HEK293 (cell line): ENCODE measurements around the gene PFKFB1.

Source experiments
- CTCF ChIA-PET: fragments of 350-600 bp; formaldehyde crosslinking; extraction: SDS; loops from one replicate; lab custom pipeline; 2021; ENCODE audit warnings: antibody characterized with exemption; lab: Yijun Ruan, JAX
- POLR2A ChIA-PET: fragments of 300-600 bp; formaldehyde crosslinking; extraction: SDS; loops from one replicate; lab custom pipeline; 2020; ENCODE audit warnings: antibody characterized with exemption, inconsistent platforms; lab: Yijun Ruan, JAX
- H3K27ac ChIP-seq: fragments of 200-500 bp; sonication (Bioruptor generic); 2 replicates; pipeline ENCODE4 v1.5.1; 2014; ENCODE audit warnings: low read depth, low read length, control low read depth, inconsistent platforms; ENCODE audit errors: extremely low read depth
- H3K36me3 ChIP-seq, 2 experiments: fragments of 200-500 bp in 1 of 2; sonication (Bioruptor generic) in 1 of 2; 1 replicate in 1 of 2; 2 replicates in 1 of 2; pipeline ENCODE4 v1.5.1; 2014 to 2017; ENCODE audit warnings: inconsistent platforms in 2 of 2, low read length in 2 of 2; ENCODE audit not compliant: control insufficient read depth in 2 of 2, insufficient read depth in 1 of 2
- H3K4me1 ChIP-seq: fragments of 200-500 bp; sonication (Bioruptor generic); 2 replicates; pipeline ENCODE4 v1.5.1; 2014; ENCODE audit warnings: mild to moderate bottlenecking, low read length, inconsistent platforms; ENCODE audit not compliant: control insufficient read depth, insufficient read depth
- H3K4me3 ChIP-seq: 2 replicates; pipeline ENCODE4 v1.5.1; 2011; ENCODE audit warnings: low read depth, mild to moderate bottlenecking, control low read depth, low read length, moderate library complexity
- H3K9me3 ChIP-seq: fragments of 200-500 bp; sonication (Bioruptor generic); 2 replicates; pipeline ENCODE4 v1.5.1; 2014; ENCODE audit warnings: low read depth, low read length, inconsistent platforms; ENCODE audit not compliant: control insufficient read depth, insufficient read depth
- BCL11B ChIP-seq: fragments of 450-650 bp; formaldehyde crosslinking; IDR thresholded peaks from 2 replicates; pipeline ENCODE4 v1.5.1; 2016; ENCODE audit warnings: low read depth, missing biosample characterization, missing genetic modification characterization
- GLI2 ChIP-seq: fragments of 450-650 bp; formaldehyde crosslinking; IDR thresholded peaks from 2 replicates; pipeline ENCODE4; 2017; ENCODE audit warnings: missing biosample characterization, missing genetic modification characterization, low read depth, borderline replicate concordance
- HOXD13 ChIP-seq: sonication (generic); formaldehyde crosslinking; IDR thresholded peaks from 2 replicates; pipeline ENCODE4 v1.8.0; 2022; ENCODE audit warnings: missing genetic modification reagents, borderline replicate concordance
- PRDM1 ChIP-seq: fragments of 450-650 bp; formaldehyde crosslinking; IDR thresholded peaks from 2 replicates; pipeline ENCODE4; 2016; ENCODE audit warnings: missing biosample characterization, missing genetic modification characterization
- TCF7L2 ChIP-seq: IDR thresholded peaks from 2 replicates; pipeline ENCODE4 v1.6.1; 2011; ENCODE audit warnings: low read depth, mild to moderate bottlenecking, inconsistent platforms, low read length, moderate library complexity, borderline replicate concordance
- YY1 ChIP-seq: fragments of 450-650 bp; formaldehyde crosslinking; IDR thresholded peaks from 2 replicates; pipeline ENCODE4 v1.5.1; 2018; ENCODE audit warnings: missing biosample characterization, missing genetic modification characterization
- ZBTB7A ChIP-seq: fragments of 450-650 bp; formaldehyde crosslinking; IDR thresholded peaks from 2 replicates; pipeline ENCODE4 v1.5.1; 2016; ENCODE audit warnings: low read depth, missing biosample characterization, missing genetic modification characterization
- ZNF121 ChIP-seq: fragments of 450-650 bp; formaldehyde crosslinking; IDR thresholded peaks from 2 replicates; pipeline ENCODE4 v1.5.1; 2016; ENCODE audit warnings: missing biosample characterization, missing genetic modification characterization
- ZNF155 ChIP-seq: fragments of 450-650 bp; formaldehyde crosslinking; IDR thresholded peaks from 2 replicates; pipeline ENCODE4 v1.5.1; 2016; ENCODE audit warnings: missing biosample characterization, missing genetic modification characterization
- ZNF221 ChIP-seq: fragments of 450-650 bp; formaldehyde crosslinking; IDR thresholded peaks from 2 replicates; pipeline ENCODE4 v1.5.1; 2017; ENCODE audit warnings: missing biosample characterization, missing genetic modification characterization, borderline replicate concordance
- ZNF239 ChIP-seq: fragments of 450-650 bp; formaldehyde crosslinking; IDR thresholded peaks from 2 replicates; pipeline ENCODE4 v1.5.1; 2016; ENCODE audit warnings: missing biosample characterization, missing genetic modification characterization
- ZNF426 ChIP-seq: fragments of 450-650 bp; formaldehyde crosslinking; IDR thresholded peaks from 2 replicates; pipeline ENCODE4 v1.5.1; 2017; ENCODE audit warnings: missing biosample characterization, missing genetic modification characterization, mild to moderate bottlenecking, inconsistent platforms, moderate library complexity
- ZNF558 ChIP-seq: fragments of 450-650 bp; formaldehyde crosslinking; IDR thresholded peaks from 2 replicates; pipeline ENCODE4 v1.5.1; 2016; ENCODE audit warnings: missing biosample characterization, missing genetic modification characterization
- ZNF560 ChIP-seq: fragments of 450-650 bp; formaldehyde crosslinking; IDR thresholded peaks from 2 replicates; pipeline ENCODE4 v1.5.1; 2017; ENCODE audit warnings: missing biosample characterization, missing genetic modification characterization, borderline replicate concordance
- ZNF596 ChIP-seq: fragments of 450-650 bp; IDR thresholded peaks from 2 replicates; pipeline ENCODE4 v1.5.0; 2018; ENCODE audit warnings: missing biosample characterization, mild to moderate bottlenecking, missing genetic modification characterization, moderate library complexity
- ZNF610 ChIP-seq: fragments of 450-650 bp; formaldehyde crosslinking; IDR thresholded peaks from 2 replicates; pipeline ENCODE4 v1.5.1; 2016; ENCODE audit warnings: missing biosample characterization, missing genetic modification characterization, borderline replicate concordance
- ZNF626 ChIP-seq: fragments of 450-650 bp; sonication (Bioruptor Pico); formaldehyde crosslinking; IDR thresholded peaks from 2 replicates; pipeline ENCODE4 v1.5.1; 2018; ENCODE audit warnings: missing biosample characterization, missing genetic modification characterization, inconsistent platforms
- ZNF660 ChIP-seq: fragments of 450-650 bp; IDR thresholded peaks from 2 replicates; pipeline ENCODE4 v1.5.1; 2018; ENCODE audit warnings: missing biosample characterization, mild to moderate bottlenecking, missing genetic modification characterization
- ZNF777 ChIP-seq: fragments of 450-650 bp; formaldehyde crosslinking; IDR thresholded peaks from 2 replicates; pipeline ENCODE4 v1.5.1; 2017; ENCODE audit warnings: missing biosample characterization, missing genetic modification characterization, borderline replicate concordance
- TF ChIP-seq, protein P1 (sequence below): fragments of 450-650 bp; formaldehyde crosslinking; IDR thresholded peaks from 2 replicates; pipeline ENCODE4 v1.5.1; 2016; ENCODE audit warnings: missing biosample characterization, missing genetic modification characterization
- TF ChIP-seq, protein P2 (sequence below): fragments of 450-650 bp; formaldehyde crosslinking; IDR thresholded peaks from 2 replicates; pipeline ENCODE4 v1.5.1; 2016; ENCODE audit warnings: missing biosample characterization, missing genetic modification characterization
- TF ChIP-seq, protein P3 (sequence below): fragments of 450-650 bp; formaldehyde crosslinking; IDR thresholded peaks from 2 replicates; pipeline ENCODE4 v1.5.1; 2016; ENCODE audit warnings: missing biosample characterization, missing genetic modification characterization, low read depth
- TF ChIP-seq, protein P4 (sequence below): fragments of 450-650 bp; formaldehyde crosslinking; IDR thresholded peaks from 2 replicates; pipeline ENCODE4 v1.5.1; 2016; ENCODE audit warnings: missing biosample characterization, missing genetic modification characterization
- TF ChIP-seq, protein P5 (sequence below): fragments of 450-650 bp; formaldehyde crosslinking; IDR thresholded peaks from 2 replicates; pipeline ENCODE4 v1.5.1; 2016; ENCODE audit warnings: missing biosample characterization, missing genetic modification characterization
- TF ChIP-seq, protein P6 (sequence below): fragments of 450-650 bp; formaldehyde crosslinking; IDR thresholded peaks from 2 replicates; pipeline ENCODE4 v1.5.1; 2017; ENCODE audit warnings: missing biosample characterization, missing genetic modification characterization

Gene PFKFB1

DNA sequence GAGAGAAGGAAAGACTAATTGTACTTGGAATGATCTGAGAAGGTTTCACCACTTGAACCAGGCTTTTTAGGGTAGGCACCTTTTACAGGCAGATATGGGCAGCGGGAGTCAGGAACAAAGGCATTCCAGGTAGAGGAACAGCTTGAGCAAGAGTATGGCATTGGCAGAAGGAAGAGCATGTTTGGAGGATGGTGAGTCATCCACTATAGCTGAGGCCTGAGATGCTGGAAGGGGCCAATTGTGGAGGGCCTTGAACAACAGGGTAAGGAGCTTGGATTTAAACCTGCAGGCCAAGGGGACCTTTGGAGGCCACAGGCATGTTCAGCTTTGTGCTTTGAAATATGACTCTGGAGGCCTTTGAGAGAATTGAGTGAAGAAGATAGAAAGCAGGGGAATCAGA is 32.2 kb downstream of the PFKFB1 start:
- no peak overlapping the region for H3K27ac ChIP-seq
- ChIA-PET POLR2A (no interaction called here), CTCF (interaction anchor here (0.6 to 0.7 kb wide), 3 partner anchors 32 to 1524 kb away, joined by 3 to 4 read pairs (median 3); partner anchors contain the start of gene PFKFB1)
- H3K9me3 ChIP-seq, result no peaks in the 10 kb centered on the region
- TF ChIP-seq, protein P1, sequence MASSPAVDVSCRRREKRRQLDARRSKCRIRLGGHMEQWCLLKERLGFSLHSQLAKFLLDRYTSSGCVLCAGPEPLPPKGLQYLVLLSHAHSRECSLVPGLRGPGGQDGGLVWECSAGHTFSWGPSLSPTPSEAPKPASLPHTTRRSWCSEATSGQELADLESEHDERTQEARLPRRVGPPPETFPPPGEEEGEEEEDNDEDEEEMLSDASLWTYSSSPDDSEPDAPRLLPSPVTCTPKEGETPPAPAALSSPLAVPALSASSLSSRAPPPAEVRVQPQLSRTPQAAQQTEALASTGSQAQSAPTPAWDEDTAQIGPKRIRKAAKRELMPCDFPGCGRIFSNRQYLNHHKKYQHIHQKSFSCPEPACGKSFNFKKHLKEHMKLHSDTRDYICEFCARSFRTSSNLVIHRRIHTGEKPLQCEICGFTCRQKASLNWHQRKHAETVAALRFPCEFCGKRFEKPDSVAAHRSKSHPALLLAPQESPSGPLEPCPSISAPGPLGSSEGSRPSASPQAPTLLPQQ (tag by site-specific recombination), result no peak
- TF ChIP-seq ZNF221 (tag by site-specific recombination) (no peak), ZNF596 (tag by site-specific recombination) (no peak), ZNF155 (tag by site-specific recombination) (no peak), GLI2 (tag by site-specific recombination) (no peak), ZNF121 (no peak), BCL11B (tag by site-specific recombination) (no peak), ZBTB7A (no peak), HOXD13 (CRISPR knock-in tag) (no peak), ZNF426 (tag by site-specific recombination) (no peak), ZNF239 (tag by site-specific recombination) (no peak)
- TF ChIP-seq, protein P2, sequence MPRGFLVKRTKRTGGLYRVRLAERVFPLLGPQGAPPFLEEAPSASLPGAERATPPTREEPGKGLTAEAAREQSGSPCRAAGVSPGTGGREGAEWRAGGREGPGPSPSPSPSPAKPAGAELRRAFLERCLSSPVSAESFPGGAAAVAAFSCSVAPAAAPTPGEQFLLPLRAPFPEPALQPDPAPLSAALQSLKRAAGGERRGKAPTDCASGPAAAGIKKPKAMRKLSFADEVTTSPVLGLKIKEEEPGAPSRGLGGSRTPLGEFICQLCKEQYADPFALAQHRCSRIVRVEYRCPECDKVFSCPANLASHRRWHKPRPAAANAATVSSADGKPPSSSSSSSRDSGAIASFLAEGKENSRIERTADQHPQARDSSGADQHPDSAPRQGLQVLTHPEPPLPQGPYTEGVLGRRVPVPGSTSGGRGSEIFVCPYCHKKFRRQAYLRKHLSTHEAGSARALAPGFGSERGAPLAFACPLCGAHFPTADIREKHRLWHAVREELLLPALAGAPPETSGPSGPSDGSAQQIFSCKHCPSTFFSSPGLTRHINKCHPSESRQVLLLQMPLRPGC (tag by site-specific recombination), result no peak
- TF ChIP-seq, protein P3, sequence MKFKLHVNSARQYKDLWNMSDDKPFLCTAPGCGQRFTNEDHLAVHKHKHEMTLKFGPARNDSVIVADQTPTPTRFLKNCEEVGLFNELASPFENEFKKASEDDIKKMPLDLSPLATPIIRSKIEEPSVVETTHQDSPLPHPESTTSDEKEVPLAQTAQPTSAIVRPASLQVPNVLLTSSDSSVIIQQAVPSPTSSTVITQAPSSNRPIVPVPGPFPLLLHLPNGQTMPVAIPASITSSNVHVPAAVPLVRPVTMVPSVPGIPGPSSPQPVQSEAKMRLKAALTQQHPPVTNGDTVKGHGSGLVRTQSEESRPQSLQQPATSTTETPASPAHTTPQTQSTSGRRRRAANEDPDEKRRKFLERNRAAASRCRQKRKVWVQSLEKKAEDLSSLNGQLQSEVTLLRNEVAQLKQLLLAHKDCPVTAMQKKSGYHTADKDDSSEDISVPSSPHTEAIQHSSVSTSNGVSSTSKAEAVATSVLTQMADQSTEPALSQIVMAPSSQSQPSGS, result no peak
- TF ChIP-seq, all 188 proteins: peak for 0
- H3K4me1 ChIP-seq, result no peaks in the 10 kb centered on the region
- H3K36me3 ChIP-seq, result no peaks in the 10 kb centered on the region
- no peak overlapping the region for H3K4me3 ChIP-seq

DNA sequence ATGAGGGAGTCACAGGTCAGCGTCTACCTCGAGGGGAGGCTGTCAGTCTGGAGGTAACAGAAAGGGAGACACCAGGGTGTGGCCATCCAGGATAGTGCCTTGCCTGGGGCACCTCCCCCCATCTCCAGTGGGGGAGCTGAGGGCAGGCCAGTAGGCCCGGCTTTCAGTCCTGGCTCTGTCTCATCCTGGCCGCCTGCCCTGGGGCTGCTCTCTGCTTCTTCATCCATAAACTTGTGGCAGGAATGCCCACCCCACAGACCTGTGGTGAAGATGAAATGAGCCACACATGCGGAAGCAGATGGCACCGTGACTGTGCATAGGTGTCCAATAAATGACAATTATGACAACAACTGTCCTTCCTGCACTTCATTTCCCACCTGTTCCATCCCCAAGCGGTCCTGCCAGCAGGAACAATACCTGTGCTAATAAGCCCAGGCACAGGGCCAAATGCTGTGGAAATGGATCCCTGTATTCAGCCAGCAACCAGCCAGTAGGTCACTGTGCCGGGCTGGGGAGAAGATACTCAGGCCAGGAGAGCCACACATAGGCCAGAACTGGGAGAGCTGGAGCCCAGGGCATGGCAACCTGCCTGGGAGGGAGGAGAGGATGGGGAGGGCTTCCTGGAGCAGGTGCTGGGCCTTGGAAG is 43.1 kb downstream of the PFKFB1 start:
- ChIA-PET POLR2A (no interaction called here), CTCF (no interaction called here)
- TF ChIP-seq, protein P4, sequence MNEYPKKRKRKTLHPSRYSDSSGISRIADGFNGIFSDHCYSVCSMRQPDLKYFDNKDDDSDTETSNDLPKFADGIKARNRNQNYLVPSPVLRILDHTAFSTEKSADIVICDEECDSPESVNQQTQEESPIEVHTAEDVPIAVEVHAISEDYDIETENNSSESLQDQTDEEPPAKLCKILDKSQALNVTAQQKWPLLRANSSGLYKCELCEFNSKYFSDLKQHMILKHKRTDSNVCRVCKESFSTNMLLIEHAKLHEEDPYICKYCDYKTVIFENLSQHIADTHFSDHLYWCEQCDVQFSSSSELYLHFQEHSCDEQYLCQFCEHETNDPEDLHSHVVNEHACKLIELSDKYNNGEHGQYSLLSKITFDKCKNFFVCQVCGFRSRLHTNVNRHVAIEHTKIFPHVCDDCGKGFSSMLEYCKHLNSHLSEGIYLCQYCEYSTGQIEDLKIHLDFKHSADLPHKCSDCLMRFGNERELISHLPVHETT (tag by site-specific recombination), result no peak
- TF ChIP-seq YY1 (tag by site-specific recombination) (no peak), PRDM1 (tag by site-specific recombination) (no peak), ZNF777 (tag by site-specific recombination) (no peak), ZNF558 (tag by site-specific recombination) (no peak), HOXD13 (CRISPR knock-in tag) (no peak), ZNF610 (no peak), ZNF560 (tag by site-specific recombination) (no peak), ZNF626 (tag by site-specific recombination) (no peak), TCF7L2 (no peak), ZNF660 (no peak)
- TF ChIP-seq, protein P5, sequence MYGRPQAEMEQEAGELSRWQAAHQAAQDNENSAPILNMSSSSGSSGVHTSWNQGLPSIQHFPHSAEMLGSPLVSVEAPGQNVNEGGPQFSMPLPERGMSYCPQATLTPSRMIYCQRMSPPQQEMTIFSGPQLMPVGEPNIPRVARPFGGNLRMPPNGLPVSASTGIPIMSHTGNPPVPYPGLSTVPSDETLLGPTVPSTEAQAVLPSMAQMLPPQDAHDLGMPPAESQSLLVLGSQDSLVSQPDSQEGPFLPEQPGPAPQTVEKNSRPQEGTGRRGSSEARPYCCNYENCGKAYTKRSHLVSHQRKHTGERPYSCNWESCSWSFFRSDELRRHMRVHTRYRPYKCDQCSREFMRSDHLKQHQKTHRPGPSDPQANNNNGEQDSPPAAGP (tag by site-specific recombination), result no peak
- TF ChIP-seq, protein P6, sequence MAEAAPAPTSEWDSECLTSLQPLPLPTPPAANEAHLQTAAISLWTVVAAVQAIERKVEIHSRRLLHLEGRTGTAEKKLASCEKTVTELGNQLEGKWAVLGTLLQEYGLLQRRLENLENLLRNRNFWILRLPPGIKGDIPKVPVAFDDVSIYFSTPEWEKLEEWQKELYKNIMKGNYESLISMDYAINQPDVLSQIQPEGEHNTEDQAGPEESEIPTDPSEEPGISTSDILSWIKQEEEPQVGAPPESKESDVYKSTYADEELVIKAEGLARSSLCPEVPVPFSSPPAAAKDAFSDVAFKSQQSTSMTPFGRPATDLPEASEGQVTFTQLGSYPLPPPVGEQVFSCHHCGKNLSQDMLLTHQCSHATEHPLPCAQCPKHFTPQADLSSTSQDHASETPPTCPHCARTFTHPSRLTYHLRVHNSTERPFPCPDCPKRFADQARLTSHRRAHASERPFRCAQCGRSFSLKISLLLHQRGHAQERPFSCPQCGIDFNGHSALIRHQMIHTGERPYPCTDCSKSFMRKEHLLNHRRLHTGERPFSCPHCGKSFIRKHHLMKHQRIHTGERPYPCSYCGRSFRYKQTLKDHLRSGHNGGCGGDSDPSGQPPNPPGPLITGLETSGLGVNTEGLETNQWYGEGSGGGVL (tag by site-specific recombination), result no peak

More for the DNA sequence above, 43.1 kb downstream of the PFKFB1 start:
- H3K4me1 ChIP-seq, result no peaks in the 10 kb centered on the region
- H3K27ac ChIP-seq, result no peak overlapping the region
- H3K9me3 ChIP-seq, result no peaks in the 10 kb centered on the region
- H3K36me3 ChIP-seq, result no peaks in the 10 kb centered on the region
- no peak overlapping the region for H3K4me3 ChIP-seq
